Measurements from ENCODE around the gene LYPD6.
"Not testable (repeated sequence)": the region's sequence is repeated elsewhere in the genome, so short reads cannot be mapped to it uniquely, and the experiment has no call there.

Gene LYPD6

DNA sequence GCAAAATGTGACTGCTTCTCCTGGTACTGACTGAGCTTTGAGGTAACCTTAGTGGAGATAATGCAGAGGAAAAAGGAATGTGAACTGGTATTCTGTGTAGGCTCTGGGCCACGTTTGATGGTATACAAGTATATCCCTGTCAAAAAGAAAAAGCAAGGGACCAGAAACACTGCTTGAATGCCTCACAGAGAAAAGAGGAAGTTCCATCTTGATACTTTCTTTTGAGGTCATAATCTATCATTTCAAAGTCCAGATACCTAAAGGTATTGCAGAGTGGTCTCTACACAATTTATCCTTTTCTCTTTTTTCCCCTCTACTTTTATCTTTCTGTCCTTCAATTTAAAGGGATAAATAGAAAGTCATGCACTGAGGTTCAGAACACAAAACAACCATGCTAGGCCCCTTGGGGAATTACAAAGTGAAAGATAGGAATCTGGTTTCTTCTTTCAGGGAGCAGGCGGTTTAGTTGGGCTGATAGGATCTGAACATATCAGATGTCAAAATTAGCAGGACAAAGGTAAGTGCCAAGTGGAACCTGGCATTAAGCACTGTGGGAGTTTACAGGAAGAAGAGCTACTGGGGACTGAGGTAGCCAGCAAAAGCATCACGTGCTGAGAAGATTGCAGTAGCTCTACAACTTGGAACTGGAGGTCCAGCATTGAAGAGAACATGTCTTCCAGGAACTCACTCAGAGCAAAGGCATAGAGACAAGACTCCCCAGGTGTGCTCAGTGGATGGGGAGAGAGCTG, 121.2 kb downstream of the LYPD6 start:
- DNase-seq (ENCODE audit: low spot score) = no peak

DNA sequence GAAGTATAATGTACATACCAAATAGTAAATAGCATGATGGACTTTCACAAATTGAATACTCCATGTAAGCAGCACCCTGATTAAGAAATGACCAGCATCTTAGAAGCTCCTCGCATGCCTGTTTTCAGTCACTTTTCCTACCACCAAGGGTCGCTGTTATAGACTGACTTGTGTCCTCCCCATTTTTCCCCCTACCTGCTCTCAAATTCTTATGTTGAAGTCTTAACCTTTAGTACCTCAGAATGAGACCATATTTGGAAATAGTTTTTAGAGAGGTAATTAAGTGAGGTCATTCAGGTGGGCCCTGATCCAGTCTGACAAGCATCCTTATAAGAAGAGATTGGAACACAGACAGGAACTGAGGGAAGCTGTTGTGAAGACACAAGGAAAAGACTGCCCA, 125.9 kb downstream of the LYPD6 start:
- DNase-seq (ENCODE audit: low spot score) = no peak

DNA sequence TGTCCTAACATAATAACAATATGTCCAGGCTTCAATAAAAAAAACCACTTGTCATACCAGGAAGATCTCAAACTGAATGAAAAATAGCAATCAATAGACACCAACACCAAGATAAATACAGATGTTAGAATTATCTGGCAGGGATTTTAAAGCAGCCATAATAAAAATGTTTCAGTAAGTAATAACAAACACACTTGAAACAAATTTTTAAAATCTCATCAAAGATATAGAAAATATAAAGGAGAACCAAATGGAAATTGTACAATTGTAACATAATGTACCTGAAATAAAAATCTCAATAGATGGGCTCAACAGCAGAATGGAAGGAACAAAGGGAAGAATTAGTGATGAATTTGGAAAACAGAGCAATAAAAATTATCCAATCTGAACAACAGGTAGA, 128.1 kb downstream of the LYPD6 start:
- DNase-seq (ENCODE audit: low spot score) = no peak

DNA sequence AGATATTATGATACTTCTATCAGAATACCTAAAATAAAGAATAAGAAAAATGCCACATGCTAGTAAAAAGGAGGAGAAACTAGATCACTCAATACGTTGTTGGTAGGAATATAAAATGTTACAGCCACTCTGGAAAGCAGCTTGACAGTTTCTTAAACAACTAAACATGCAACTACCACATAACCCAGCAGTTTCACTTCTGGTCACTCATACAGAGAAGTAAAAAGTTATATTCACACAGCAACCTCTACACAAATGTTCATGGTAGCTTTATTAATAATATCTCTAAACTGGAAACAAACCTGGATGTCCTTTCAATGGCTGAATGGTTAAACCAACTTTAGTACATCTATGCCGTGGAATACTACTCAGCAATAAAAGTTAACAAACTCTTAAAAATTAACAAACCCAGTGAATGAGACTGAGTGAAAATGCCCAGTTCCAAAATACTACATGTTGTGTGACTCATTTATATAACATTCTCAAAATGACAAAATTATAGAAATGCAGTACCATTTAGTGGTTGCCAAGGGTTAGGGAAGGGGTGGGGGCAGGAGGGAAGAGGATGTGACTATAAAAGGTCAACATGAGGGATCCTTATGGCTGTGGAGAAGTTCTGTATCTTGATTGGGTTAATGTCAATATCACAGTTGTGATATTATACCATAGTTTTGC, 133.1 kb downstream of the LYPD6 start:
- DNase-seq (ENCODE audit: low spot score) = no peak

DNA sequence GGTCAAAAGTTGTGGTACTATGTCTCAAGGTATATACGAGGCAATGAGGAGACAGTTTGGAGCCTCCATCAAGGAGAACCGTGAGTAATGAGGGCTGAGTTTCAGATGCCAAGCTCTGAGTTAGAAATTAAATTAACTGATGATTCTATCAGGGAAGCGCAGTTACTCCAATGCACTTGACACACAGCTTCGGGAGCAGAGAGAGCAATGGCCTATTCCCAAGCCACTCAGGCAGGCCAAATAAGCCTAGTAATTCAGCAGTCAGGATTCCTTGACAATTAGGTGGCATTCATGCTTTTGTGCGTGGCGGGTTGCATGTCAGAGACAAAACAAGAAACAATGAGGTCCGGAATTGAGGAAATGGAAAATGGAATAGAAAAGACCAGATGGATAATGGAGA, 134.0 kb downstream of the LYPD6 start:
- DNase-seq (ENCODE audit: low spot score) = no peak

DNA sequence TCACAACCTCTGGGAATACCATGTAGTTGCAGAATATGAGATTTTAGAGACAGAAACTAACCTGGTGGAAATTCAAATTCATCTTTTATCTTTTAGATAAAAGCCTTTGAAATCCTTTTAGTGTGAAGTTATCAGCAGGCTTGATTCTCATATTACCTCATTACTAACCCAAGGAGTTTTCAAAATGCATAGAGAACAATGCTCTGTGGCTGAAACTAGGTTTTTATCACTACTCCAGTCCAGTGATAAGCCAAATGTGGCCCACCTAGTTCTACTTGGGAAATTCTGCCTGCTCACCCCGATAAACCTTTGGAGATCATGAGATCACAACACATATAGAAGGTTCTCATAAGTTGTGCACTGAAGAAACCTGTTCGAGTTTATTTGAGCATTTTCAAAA, 135.5 kb downstream of the LYPD6 start:
- no peak for DNase-seq (ENCODE audit: low spot score)

DNA sequence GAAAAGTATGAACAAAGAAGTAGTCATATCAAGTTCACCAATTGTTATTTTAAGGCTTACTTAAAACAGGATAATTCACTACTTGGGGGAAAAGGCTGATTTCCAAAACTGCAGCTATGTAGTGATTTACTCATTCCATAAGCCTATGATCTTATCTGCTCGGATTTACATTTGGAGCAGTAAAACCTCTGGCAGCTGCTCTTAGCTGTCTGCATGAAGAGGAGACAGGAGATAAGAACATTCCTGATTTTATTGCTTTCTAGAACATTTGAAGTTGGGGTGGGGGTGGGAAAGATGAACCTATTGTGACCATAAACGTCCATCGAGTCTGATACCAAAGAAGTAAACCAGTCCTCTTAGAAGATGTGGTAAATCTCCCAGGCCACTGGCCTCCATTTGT, 136.2 kb downstream of the LYPD6 start:
- DNase-seq (ENCODE audit: low spot score) = no peak

DNA sequence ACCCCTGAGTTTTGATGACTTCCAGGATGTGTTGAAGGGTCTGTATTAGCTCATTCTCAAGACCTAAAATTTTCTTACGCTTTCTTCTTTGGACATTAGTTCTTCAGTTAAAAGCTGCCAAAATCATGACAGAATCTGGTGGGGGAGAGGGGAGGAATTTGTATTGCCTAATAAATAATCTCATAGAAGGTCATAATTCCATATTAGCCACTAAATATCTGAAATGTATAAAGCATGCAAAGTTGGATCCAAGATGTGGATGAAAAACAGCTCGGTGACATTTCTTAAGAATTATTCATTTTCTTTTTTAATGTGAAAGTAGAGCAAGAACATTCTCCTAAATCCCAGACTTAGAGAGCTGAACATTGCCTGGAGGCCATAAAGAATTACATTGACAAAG, 137.0 kb downstream of the LYPD6 start:
- peak; percentile 16 for DNase-seq (ENCODE audit: low spot score)

DNA sequence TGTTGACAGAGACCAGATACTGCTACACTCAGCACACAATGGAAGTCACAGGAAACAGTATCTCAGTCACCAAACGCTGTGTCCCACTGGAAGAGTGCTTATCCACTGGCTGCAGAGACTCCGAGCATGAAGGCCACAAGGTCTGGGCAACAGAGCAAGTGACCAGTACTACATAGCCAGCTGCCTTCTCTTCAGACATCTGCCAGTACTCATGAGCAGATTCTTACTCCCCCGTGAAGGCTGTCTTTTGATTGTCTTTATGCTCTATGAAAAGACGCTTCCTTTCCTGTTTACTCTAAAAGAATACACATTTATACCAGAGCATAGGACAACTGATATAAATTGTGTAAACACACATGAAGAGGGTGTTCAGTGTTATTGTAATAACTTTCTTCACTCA, 138.2 kb downstream of the LYPD6 start:
- DNase-seq (ENCODE audit: low spot score) = no peak

DNA sequence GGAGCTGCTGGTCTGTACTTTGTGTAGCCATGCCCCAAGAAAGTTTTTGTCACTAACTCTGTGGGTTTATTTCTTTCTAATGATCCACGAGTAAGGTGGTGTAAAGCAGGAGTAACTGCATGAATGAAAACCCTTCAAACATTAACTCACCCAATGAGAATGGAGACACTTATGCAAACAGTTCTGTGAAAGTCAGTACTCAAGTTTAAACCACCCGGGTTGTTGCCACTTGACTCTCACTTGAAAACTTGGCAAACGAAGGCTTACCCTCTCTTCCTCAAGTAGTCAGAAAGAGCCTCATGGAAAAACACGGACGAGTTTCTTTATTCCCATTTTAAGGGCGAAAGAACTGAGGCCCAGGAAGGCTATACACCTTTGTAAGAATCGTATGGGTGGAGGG, 139.7 kb downstream of the LYPD6 start:
- no peak for DNase-seq (ENCODE audit: low spot score)

DNA sequence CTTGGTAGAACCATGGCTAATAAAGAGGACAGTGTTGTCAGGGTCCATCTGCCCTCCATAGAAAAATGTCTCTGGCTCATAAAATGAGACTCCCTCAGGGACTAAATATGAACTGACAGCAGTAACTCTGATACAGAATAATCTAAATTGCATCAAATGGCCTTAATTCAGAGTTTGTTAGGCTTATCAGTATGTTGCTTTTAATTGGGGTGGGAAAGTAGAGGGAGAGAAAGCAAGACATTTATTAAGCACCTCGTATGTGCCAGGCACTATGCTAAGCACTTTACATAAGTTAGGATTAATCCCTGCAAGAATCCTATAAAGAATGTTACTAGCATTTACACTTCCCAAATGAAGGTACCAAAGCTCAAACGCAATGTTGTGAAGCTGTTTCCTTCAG, 142.0 kb downstream of the LYPD6 start:
- DNase-seq (ENCODE audit: low spot score) = no peak

DNA sequence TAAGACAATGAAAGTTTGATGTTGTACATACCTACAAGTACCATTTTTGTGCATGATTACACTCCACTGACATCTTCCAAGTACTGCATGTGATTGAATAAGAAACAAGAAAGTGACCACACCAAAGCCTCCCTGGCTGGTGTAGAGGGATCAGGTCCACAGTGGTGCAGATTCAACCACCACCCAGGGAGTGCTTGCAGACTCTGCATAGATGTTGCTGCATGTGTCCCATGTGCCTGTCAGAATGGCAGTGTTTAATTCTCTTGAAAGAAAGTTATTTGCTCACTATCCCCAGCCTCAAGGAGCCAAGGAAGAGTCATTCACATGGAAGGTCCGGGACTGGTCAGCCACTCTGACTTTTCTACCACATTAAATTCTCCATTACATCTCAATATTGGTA, 142.7 kb downstream of the LYPD6 start:
- DNase-seq (ENCODE audit: low spot score) = no peak

DNA sequence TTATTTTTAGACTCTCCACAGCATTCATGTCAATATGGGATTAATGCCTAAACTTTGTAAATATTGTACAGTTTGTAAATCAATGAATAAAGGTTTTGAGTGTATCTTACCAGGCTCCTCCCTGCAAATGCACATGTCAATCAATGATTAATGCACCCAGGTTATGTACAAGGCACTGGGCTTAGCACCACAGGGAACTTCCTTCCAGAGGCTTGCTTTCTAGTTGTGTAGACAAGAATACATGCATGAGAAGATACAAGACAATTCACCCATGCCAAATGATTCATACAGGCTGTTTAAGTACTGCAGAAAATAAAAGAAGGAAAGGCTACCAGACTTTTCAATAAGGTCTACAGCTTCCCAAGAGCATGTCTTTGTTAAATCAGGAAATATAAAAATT, 143.1 kb downstream of the LYPD6 start:
- no peak for DNase-seq (ENCODE audit: low spot score)

DNA sequence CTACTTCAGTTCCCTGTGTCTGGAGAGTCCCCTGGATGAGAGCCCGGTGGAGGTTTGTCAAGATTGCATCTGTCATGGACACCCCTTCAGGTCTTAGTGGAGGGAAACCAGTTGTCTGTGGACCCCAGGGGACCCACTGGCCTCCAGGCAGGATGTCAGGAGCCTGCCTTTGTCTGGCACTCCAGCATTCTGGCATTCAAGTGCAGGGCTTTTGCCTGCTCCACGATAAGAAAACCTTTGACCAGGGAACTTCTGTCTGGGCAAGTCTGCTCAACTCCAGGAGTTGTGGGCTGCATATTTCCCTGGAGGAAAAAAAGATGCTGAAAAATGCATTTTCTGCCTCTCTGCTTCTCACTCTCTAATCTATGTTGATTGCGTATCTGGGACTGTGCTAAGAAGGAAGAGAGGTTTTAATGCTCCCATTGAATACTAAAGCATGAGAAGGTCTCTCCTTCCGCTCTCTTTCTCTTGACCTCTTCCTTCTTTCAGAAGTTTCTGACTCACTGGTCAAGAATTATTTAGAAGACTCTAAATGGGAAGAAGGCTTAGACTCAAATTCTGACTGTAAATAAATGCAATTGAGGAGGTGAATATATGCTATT, 152.7 kb downstream of the LYPD6 start:
- no peak for DNase-seq (ENCODE audit: low spot score)

DNA sequence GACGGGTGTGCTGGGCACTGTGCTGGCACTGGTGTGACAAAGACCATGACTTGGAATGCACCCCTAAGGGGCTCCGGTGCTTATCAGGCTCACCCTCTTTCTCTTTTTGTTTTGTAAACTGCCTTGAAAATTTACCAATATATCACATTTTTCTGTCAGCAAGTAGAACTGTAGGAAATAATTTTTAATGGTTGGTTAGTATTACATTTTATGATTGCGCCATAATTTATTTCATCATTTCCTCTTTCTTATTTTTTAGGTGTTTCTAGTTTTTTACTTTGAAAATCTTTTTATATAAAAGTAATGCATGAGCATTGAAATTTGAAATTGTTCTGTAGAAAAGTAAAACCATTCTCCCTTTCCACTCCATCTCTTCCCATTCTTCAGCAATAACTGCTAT, 156.3 kb downstream of the LYPD6 start:
- DNase-seq (ENCODE audit: low spot score) = no peak

DNA sequence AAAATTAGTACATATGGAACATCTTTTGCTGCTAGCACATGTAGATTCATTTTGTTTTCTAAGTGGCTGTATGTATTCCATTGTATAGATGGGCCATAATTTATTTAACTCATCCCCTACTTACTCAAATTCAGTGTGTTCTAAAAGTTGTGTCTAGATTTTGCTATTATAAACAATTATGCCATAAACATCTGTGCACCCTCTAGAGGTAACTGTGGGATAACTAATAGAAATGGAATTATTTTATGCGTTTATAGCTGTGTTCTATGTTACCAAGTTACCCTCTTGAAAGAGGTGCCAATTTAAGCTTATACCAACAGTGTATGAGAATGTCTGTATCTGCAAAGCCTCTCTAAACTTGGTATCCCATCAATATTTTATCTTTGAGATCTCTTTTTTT, 156.8 kb downstream of the LYPD6 start:
- DNase-seq (ENCODE audit: low spot score) = no peak

DNA sequence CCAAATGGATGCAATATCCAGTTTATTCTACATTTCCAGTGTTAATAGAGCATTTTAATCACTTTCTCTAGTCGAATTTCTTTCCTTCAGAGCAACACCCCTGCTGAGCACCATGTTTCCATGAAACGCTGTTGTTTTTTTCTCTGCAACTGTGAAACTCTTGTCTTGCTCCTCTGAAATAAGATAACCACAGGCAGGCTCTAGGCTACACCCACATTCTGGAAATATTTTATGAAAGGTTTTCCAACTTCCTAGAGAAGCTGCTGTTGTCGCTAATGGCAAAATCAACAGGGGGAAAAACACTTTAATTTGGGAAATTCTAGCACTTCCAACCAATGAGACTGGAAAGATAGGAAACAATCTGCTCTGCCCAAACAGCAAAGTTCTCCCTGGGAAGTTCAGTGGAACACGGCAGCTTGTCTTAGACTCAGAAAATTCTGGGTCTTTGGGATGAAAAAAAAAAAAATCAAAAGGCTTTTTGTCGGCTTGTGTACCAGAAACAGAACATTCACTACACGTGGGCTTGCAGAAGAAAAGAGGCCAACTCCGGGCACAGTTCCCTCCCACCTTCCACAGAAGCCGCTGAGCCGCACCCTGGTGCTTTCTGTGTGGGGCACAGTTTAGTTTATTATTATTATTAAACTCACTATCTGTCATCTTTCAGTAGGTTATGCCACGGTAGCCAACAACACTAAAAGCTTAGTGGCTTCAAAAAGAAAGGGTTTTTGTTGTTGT, 158.5 kb downstream of the LYPD6 start:
- DNase-seq (ENCODE audit: low spot score) = peak; percentile 22

DNA sequence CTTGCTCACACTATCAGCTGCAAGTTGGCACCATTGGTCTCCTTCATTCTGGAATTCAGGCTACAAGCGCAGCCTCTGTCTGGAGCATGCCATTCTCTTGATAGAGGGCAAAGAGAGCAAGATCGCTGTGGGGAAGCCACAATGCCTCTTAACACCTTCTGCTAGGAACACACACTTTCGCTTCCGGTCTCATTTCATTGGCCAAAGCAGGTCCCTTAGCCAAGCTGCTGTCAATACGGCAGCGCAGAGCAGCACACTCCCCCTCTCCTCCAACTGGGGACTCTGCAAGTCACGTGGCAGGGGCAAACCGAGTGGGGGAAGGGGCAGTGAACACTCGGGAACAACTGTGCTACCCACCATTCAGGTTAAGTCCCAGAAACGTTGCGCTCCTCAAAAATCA, 159.1 kb downstream of the LYPD6 start:
- no peak for DNase-seq (ENCODE audit: low spot score)

DNA sequence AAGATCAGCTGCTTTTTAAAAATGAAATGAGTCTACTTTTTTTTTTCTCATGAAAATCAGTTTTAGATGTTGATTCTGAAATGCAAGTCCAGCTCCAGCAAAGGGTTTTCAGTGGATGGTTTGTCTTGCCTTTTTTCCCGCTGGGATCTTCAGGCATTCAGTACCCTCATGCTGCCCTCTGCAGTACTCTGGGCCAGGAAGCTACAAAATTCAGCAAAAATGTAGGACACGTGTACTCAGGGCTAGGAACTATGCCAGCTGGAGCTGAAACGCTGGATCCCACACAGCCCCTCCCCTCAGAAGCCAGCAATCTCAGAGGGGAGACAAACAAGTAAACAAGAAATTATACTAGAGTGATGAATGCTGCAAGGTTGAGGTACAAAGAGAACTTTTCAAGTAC, 159.9 kb downstream of the LYPD6 start:
- peak; percentile 46 for DNase-seq (ENCODE audit: low spot score)

DNA sequence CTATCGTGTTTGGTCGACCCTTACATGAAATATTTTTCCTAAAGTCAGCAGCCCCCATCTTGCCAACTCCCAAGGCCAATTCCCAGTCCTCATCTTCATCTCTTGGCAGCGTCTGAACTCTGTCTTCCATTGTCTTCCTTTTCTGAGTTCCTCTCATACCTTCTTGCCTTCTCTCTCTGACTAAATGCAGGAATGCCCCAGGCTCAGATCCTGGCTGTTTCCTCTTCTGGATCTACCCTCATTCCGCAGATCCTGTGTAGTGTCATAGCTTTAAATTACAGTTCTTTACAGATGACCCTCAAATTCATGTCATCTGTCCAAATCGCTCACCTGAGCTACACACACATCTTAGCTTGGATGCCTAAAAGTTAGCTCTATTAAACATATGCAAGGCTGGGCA, 162.5 kb downstream of the LYPD6 start:
- no peak for DNase-seq (ENCODE audit: low spot score)

DNA sequence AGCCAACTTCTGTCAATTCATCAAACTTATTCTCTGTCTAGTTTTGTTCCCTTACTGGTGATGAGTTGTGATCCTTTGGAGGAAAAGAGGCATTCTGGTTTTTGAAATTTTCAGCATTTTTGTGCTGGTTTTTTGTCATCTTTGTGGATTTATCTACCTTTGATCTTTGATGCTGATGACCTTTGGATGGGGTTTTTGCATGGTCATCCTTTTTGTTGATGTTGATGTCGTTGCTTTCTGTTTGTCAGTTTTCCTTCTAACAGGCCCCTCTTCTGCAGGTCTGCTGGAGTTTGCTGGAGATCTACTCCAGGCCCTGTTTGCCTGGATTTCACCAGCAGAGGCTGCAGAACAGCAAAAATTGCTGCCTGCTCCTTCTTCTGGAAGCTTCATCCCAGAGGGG, 168.8 kb downstream of the LYPD6 start:
- DNase-seq (ENCODE audit: low spot score) = not testable (repeated sequence)

DNA sequence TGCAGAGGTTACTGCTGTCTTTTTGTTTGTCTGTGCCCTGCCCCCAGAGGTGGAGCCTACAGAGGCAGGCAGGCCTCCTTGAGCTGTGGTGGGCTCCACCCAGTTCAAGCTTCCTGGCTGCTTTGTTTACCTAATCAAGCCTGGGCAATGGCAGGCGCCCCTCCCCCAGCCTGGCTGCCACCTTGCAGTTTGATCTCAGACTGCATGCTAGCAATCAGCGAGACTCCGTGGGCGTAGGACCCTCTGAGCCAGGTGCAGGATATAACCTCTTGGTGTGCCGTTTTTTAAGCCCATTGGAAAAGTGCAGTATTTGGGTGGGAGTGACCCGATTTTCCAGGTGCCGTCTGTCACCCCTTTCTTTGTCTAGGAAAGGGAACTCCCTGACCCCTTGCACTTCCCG, 176.4 kb downstream of the LYPD6 start:
- DNase-seq (ENCODE audit: low spot score) = not testable (repeated sequence)

DNA sequence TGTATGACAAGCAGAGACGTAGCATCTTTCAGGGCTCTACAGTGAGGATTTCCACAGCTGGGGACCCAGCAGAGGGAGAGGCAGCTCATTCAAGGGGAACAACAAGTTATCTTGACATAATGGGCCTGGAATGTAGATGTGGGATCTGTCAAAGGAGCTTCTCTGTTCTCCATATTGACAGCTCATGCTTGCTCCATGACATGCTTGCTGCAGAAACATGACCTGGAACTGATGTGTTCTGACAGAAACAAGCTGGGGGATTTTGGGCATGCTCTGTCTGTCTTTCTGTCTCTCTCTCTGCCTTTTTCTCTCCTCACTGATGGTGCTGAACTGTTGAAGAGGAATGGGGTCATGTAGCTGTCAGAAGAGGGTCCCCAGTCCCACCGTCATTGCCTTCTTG, 177.6 kb downstream of the LYPD6 start:
- DNase-seq (ENCODE audit: low spot score) = no peak

All from GM03348 (cell line).